Measurements from ENCODE around the gene CCL25.

Gene CCL25

DNA sequence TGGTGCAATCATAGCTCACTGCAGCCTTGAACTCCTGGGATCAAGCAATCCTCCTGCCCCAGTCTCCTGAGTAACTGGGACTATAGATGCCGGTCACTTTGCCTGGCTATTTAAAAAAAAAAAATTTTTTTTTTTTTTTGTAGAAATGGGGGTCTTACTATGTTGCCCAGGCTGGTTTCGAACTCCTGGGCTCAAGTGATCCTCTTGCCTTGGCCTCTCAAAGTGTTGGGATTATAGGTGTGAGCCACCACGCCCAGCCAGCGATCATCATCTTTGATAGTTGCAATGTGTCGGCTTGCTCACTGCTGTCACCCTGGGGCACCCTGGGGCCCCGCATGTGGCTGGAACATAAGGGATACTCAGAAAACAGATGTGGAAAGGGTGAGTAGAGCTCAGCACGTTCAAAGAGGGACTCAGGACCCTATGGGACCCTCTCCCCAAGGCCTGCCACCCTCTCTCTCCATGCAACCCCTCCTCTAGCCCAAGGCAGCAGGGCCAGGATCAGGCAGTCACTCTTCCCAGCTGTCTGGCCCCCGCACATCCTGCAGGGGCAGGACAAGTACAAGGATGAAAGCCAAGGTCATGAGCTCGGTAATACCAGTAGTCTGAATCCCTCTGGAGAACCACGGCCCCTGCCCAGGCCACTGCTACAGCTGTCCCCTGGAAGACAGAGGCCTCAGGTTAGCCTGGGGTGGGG lies 6.5 kb upstream of the CCL25 start:
- no peak for DNase-seq (ENCODE audit: low spot score)

- no peak for DNase-seq (ENCODE audit: low spot score)
Measured at GRCh38 chr19:8046569-8047165, 5.9 kb upstream of the CCL25 start.

DNA sequence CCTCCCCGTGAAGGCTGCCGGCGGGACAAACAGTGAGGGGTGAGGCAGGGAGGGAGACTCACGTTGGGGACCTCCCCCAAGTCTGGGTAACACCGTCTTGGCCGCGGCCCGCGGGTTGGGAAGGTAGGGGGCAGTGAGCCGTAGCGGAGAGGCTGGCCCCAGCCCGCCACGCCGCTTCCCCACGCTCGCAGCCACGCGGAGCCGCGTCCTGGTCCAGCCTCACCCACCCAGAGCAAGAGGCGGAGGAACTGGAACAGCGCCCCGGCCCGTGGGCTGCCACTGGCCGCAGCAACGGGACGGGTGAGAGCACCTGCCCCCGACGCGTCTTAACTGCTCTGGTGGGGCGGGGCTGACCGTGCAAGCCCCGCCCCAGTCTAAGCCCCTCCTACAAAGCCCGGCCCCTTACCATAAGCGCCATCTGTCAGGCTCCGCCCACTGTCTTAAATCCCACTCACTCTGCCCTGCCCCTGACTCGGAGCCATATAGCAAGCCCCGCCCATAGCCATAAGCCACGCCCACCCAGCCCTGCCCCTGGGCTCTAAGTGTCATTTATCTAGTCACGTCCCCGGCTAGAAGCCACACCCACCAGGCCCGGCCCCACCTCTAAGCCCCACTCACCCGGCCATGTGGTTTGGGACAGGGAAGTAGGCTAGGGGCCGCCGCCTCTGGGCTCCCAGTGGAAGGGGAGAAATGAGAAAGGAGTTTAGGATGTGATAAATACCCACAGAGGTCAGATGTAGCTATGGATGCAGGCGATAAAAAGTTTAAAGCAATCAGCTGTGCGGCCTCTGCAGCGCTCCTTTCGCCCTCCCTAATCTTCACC lies 2.1 kb upstream of the CCL25 start:
- peak; percentile 88 for DNase-seq (ENCODE audit: low spot score)

DNA sequence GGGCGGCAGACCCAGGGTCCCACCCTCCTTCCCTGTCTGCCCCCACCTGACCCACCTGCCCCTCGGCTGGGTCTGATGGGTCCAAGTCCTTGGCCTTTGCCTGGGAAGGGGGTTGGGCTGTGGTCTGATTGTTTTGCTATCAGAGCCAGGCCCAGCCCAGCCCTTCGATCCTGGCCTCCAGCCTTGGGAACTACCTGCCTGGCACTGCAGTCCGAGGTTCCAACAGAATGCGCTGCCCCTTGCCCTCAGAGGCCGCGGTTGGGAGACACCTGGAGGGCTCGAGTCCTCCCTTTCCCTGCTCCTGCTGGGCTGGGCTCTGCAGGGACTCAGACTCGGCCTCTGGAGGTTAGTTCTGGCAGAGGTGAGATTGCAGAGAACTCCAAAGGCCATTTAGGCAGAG lies 1.6 kb downstream of the CCL25 start:
- no peak for DNase-seq (ENCODE audit: low spot score)

- DNase-seq (ENCODE audit: low spot score) = no peak
Measured at GRCh38 chr19:8056533-8056932, 4.0 kb downstream of the CCL25 start.

DNA sequence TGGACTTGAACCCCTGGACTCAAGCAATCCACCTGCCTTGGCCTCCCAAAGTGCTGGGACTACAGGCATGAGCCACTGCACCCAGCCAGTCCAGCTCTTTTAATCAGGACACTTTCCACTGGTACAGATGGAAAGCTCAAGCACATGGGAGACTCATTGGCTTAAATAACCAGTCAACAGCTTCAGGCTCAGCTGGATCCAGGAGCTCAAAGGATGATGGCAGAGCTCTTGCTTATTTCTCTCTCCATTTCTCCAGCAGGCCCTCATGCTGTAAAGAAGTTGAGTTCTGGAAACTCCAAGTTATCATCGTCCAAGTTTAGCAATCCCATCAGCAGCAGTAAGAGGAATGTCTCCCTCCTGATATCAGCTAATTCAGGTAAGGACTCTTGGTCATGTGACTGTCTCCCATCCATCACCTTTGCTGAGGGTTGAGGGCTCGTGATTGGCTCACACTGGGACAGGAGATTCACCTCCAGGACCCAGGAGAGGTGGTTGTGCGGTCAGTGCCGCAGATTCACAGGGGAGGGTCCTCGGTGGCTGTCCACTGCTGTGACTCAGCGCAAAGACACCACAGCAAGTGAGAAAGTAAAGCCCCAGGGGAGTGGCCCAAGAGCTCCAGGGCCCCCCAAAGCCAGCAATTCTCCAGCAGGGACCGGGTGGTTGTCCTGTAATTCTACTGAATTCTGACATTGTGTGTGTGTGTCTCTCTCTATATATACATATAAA lies 5.1 kb downstream of the CCL25 start:
- no peak for DNase-seq (ENCODE audit: low spot score)

DNA sequence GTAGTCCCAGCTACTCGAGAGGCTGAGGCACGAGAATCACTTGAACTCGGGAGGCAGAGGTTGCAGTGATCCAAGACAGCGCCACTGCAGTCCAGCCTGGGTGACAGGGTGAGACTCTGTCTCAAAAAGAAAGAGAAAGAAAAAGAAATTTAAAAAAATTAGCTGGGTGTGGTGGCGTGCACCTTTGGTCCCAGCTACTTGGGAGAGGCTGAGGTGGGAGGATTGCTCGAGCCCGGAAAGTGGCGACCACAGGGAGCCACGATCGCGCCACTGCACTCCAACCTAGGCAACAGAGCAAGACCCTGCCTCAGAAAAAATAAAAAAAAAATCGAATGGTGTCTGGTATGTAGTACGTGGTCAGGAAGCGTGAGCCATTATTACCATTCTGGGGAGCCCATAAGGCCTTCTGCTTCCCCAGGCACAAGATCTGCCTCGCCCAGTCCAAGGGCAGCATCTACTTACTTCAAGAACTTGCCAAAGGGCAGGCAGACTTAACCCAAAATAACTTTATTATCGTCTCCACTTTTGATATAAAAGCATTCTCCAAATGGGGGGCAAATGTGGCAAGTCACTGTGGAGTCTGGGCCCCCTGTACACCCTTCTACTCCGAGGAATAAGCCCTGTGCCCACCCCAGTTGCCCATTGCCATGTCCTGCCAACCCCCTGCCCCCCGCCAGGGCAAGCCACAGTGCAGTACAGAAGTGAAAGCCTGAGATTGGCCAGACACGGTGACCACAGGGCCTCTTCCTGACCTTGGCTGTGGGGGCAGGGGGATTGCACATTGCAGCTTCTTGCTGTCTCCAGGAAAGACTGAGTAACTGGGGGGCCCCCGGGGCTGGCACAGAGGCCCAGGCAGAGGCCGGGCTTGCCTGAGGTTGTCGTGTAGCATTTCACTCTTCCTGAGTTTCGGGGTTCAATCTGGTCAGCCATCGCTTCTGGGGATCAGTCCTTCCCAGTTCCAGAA lies 12.6 kb downstream of the CCL25 start:
- no peak for DNase-seq (ENCODE audit: low spot score)

- DNase-seq (ENCODE audit: low spot score) = no peak
Measured at GRCh38 chr19:8065875-8066261, 13.3 kb downstream of the CCL25 start.

DNA sequence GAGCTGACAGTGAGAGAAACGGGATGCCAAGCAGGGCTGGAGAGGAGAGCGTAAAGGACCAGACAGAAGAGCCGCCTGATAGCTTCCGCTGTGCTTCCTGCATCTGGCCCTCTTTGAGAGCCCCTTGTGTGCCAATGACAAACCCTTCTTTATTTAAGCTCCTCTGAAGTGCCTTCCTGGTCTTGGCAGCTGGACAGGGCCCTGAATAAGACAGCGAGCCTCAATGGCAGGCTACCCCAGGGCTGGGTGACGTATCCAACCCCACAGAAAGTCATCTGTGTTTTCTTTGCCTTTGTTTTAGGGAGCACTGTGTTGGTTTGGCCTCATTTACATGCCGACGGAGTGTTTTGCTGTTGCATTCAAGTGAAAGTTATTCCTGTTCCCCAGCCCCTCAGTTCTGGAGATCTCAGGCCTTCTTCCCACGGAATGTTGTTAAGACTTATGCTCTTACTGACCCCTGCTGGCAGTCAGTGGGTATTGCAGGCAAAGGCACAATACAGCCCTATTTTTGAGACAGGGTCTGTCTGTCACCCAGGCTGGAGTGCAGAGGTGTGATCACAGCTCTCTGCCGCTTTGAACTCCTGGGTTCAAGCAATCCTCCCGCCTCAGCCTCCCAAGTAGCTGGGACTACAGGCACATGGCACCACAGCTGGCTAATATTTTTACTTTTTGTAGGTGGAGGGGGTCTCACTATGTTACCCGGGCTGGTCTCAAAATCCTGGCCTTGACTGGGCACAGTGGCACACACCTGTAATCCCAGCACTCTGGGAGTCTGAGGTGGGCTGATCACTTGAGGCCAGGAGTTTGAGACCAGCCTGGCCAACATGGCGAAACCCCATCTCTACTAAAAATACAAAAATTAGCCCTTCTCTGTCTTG lies 16.8 kb downstream of the CCL25 start:
- DNase-seq (ENCODE audit: low spot score) = no peak

DNA sequence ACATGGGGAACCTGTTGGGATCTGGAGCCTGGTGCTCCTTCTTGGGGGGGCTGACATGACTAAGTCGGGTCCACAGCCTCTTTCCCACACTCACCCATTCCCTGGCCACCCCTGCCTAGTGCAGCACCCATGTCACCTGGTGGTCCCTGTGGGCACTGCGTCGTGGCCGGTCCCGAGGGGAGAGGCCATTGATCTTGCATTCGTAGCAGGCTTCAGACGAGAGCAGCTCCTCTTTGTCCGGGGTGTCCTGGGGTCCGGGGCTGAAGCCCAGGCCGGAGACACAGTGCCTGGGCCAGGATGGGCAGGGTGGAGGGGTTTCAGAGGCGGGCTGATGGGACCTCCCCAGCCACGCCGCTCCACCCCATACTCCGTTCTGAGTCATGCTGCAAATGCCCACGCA lies 19.4 kb downstream of the CCL25 start:
- no peak for DNase-seq (ENCODE audit: low spot score)

GRCh38 chr19:8074501-8074900 lies 21.9 kb downstream of the CCL25 start:
- DNase-seq (ENCODE audit: low spot score) = no peak

GRCh38 chr19:8075158-8076074 lies 22.9 kb downstream of the CCL25 start:
- DNase-seq (ENCODE audit: low spot score) = no peak

- no peak for DNase-seq (ENCODE audit: low spot score)
Measured at GRCh38 chr19:8079988-8080387, 27.4 kb downstream of the CCL25 start.

DNA sequence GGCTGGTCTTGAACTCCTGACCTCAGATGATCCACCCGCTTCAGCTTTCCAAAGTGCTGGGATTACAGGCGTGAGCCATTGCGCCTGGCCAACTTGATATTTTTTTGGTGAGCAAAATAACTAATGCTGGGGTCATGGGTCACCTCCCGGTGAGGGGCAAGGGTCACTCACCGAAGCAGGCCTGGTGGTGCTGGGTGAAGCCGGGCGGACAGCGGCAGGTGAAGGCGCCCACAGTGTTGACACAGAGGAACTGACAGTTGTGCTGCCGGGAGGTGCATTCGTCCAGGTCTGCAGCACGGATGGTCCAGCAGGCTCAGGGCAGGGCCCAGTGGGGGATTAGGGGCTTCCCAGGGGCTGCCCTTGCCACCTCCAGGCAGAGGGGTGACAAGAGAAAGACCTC lies 28.3 kb downstream of the CCL25 start:
- no peak for DNase-seq (ENCODE audit: low spot score)

- DNase-seq (ENCODE audit: low spot score) = no peak
Measured at GRCh38 chr19:8081569-8082550, 29.3 kb downstream of the CCL25 start.

- DNase-seq (ENCODE audit: low spot score) = no peak
Measured at GRCh38 chr19:8083141-8083540, 30.6 kb downstream of the CCL25 start.

- no peak for DNase-seq (ENCODE audit: low spot score)
Measured at GRCh38 chr19:8084152-8084551, 31.6 kb downstream of the CCL25 start.
